HL-60/S4 treated with retinoic acid at 250 ng/mL for 4 days and 3 days (cell line): ENCODE results near the gene VWA5B2.

Experiments used
- in situ Hi-C: fragments of 300-500 bp; cut with MboI; formaldehyde crosslinking; loops from 2 replicates; pipeline ENCODE4 v1.7.0; 2022; ENCODE audit warnings: low sequenced_read_pairs

Gene VWA5B2

GRCh38 chr3:184223946-184224345 is 5.4 kb upstream of the VWA5B2 start:
- in situ Hi-C loops, result no loop called here

GRCh38 chr3:184227481-184227935 is 1.9 kb upstream of the VWA5B2 start:
- in situ Hi-C loops, result no loop called here

- in situ Hi-C loops, result no loop called here
Observed at GRCh38 chr3:184228376-184229137, 828 bp upstream of the VWA5B2 start.

GRCh38 chr3:184230081-184230602 is 757 bp downstream of the VWA5B2 start:
- in situ Hi-C loops, result no loop called here

- in situ Hi-C loops, result no loop called here
Observed at GRCh38 chr3:184230603-184231528, 1.5 kb downstream of the VWA5B2 start.

GRCh38 chr3:184231671-184232070 is 2.3 kb downstream of the VWA5B2 start:
- in situ Hi-C loops, result no loop called here

- in situ Hi-C loops, result no loop called here
Observed at GRCh38 chr3:184233127-184233843, 3.9 kb downstream of the VWA5B2 start.

- in situ Hi-C loops, result no loop called here
Observed at GRCh38 chr3:184234224-184234623, 4.8 kb downstream of the VWA5B2 start.

- in situ Hi-C loops, result no loop called here
Observed at GRCh38 chr3:184234671-184235380, 5.4 kb downstream of the VWA5B2 start.

- in situ Hi-C loops, result no loop called here
Observed at GRCh38 chr3:184235381-184236032, 6.1 kb downstream of the VWA5B2 start.

GRCh38 chr3:184236033-184236410 is 6.6 kb downstream of the VWA5B2 start:
- in situ Hi-C loops, result no loop called here

- in situ Hi-C loops, result no loop called here
Observed at GRCh38 chr3:184236636-184237035, 7.3 kb downstream of the VWA5B2 start.

- in situ Hi-C loops, result no loop called here
Observed at GRCh38 chr3:184237211-184237610, 7.8 kb downstream of the VWA5B2 start.

- in situ Hi-C loops, result no loop called here
Observed at GRCh38 chr3:184237807-184238206, 8.4 kb downstream of the VWA5B2 start.

GRCh38 chr3:184238246-184238818 is 8.9 kb downstream of the VWA5B2 start:
- in situ Hi-C loops, result no loop called here

- in situ Hi-C loops, result no loop called here
Observed at GRCh38 chr3:184239221-184239620, 9.8 kb downstream of the VWA5B2 start.

- in situ Hi-C loops, result no loop called here
Observed at GRCh38 chr3:184239708-184240107, 10.3 kb downstream of the VWA5B2 start.

- in situ Hi-C loops, result no loop called here
Observed at GRCh38 chr3:184240384-184241140, 11.2 kb downstream of the VWA5B2 start.

- in situ Hi-C loops, result no loop called here
Observed at GRCh38 chr3:184241141-184241446, 11.7 kb downstream of the VWA5B2 start.
